Right atrium auricular region (tissue), 2 donors: Measurements from ENCODE around the gene LRMDA. TPM values are rescaled to one million over a fixed set of nuclear protein-coding genes. Genes with fewer than 3 reads are reported as not detected.

Experiments used
- DNase-seq: peaks from one replicate; pipeline ENCODE4 v3.0.0-alpha.2; 2019; ENCODE audit warnings: low spot score
- H3K27ac ChIP-seq, 2 donors: fragments of 200-600 bp; sonication (generic); 1 replicate in 1 of 2; 2 replicates in 1 of 2; pipeline ENCODE4 v1.5.1; 2016 to 2019
- H3K27me3 ChIP-seq, 2 donors: fragments of 200-600 bp; sonication (generic); one replicate each; pipeline versions ENCODE4 v1.5.1 to v1.6.0; 2017 to 2019
- H3K36me3 ChIP-seq: fragments of 200-600 bp; sonication (generic); one replicate; pipeline ENCODE4 v1.5.1; 2016
- H3K4me1 ChIP-seq, 2 donors: fragments of 200-600 bp; sonication (generic); one replicate each; pipeline versions ENCODE4 v1.5.1 to v1.6.0; 2017 to 2019
- H3K4me3 ChIP-seq, 2 donors: fragments of 200-600 bp; sonication (generic); 1 replicate in 1 of 2; 2 replicates in 1 of 2; pipeline ENCODE4 v1.5.1; 2017 to 2019; ENCODE audit warnings: mild to moderate bottlenecking in 1 of 2, moderate library complexity in 1 of 2
- H3K9me3 ChIP-seq, 2 donors: fragments of 200-600 bp; sonication (generic); one replicate each; pipeline ENCODE4 v1.5.1; 2019
- CTCF ChIP-seq, 2 donors: fragments of 200-600 bp; sonication (generic); IDR thresholded peaks; one replicate each; pipeline ENCODE4 v1.5.1; 2019; ENCODE audit warnings: antibody characterized with exemption in 2 of 2
- total RNA-seq, 2 donors: library from RNA; depleted of rRNA; stranded (reverse); fragments of >200 nt; gene quantifications; one replicate each; pipeline ENCODE4 v1.1.0, GENCODE V29; 2016

LRMDA gene
- total RNA-seq, 2 donors from 2014 or later: 6.1 to 19.1 TPM

DNA sequence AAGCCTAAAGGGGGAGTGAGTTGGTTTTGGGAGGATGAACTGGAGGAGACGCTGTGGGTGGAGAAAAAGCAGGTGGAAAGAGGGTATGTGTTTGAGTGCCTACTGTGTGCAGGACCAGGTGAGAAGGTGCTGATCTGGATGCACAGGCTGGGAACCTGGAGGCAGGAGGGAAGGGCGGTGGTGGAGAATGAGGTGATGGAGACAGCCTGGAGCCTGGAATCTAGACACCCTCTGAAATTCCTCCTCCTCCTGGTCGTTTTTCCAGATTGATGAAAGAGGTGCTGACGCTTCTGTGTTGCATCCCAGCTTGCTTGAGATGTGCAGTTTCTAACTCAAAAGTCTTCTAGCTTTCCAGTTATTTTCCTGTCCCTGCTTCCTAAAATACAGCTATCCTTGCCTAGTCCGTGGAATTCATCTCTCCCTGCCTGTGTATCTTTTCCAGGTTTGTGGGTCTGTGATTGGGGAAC lies 67.5 kb downstream of the LRMDA start:
- no peaks in the 10 kb centered on the region for H3K9me3 ChIP-seq
- no peak overlapping the region for H3K27ac ChIP-seq
- no peak overlapping the region for H3K4me3 ChIP-seq
- H3K36me3 ChIP-seq: no peaks in the 10 kb centered on the region
- H3K27me3 ChIP-seq: no peaks in the 10 kb centered on the region
- H3K4me1 ChIP-seq: peaks cover 0 to 9% of the 10 kb centered on the region in 2 donors
- DNase-seq: no peak
- TF ChIP-seq CTCF (IDR thresholded peaks at IDR 0.05): no peak

DNA sequence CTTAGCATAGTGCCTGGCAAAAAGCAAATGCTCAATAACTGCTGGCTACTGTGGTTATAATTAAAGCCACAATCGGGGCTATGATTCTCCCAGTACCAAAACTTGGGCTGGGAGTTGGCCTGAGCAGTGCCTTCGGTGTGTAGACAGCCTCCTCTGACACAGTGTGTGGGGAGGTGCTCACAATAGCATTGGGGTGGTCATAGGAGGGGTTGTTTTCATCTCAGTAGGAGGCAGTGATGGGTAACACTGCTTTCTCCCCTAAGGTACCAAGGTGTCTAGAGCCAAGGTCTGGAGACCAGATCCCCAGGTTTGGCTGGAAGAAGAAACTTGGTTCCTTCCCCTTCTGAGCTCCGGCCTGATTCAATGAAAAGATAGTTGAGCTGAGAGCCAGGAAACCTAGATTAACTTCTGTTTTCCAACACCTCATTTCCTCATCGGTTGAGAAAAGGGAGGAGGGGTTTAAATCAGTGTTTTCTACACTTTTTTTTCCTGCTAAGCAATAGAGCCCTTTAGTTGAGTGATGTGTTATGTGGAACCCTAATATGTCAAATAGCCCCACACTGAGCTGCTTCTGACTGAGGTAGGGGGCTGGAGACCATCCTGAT lies 68.2 kb downstream of the LRMDA start:
- Histone ChIP-seq H3K4me3 (no peak overlapping the region), H3K9me3 (no peaks in the 10 kb centered on the region), H3K36me3 (no peaks in the 10 kb centered on the region), H3K27me3 (no peaks in the 10 kb centered on the region), H3K27ac (no peak overlapping the region), H3K4me1 (peaks cover 0 to 9% of the 10 kb centered on the region in 2 donors)
- TF ChIP-seq CTCF (IDR thresholded peaks at IDR 0.05): no peak
- no peak for DNase-seq

DNA sequence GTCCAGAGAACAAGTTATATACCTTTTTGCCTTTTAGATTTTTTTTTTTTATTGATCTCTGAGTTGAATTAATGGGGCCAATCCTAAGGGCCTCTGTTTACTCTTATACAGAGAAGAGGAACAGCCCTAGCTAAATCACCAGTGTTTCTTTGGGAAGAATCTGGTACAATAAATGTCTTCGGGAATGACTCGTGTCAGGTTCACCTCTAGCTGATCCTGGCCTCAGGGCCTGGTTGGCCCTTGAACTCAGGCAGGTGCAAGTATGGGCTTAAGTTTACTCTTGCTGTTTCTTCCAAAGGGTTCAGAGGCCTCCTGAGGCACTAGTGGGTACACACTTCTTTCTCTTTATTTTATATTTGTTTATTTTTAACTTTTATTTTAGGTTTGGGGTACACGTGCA lies 71.0 kb downstream of the LRMDA start:
- H3K4me3 ChIP-seq: no peak overlapping the region
- DNase-seq: no peak
- no peaks in the 10 kb centered on the region for H3K36me3 ChIP-seq
- H3K27me3 ChIP-seq: no peaks in the 10 kb centered on the region
- H3K27ac ChIP-seq: no peak overlapping the region
- no peak for TF ChIP-seq CTCF (IDR thresholded peaks at IDR 0.05)
- no peaks in the 10 kb centered on the region for H3K9me3 ChIP-seq
- peaks cover 0 to 9% of the 10 kb centered on the region in 2 donors for H3K4me1 ChIP-seq

- Histone ChIP-seq H3K27ac (no peak overlapping the region), H3K4me3 (no peak overlapping the region), H3K36me3 (no peaks in the 10 kb centered on the region), H3K4me1 (peaks cover 0 to 9% of the 10 kb centered on the region in 2 donors), H3K9me3 (no peaks in the 10 kb centered on the region), H3K27me3 (no peaks in the 10 kb centered on the region)
- no peak for TF ChIP-seq CTCF (IDR thresholded peaks at IDR 0.05)
- DNase-seq: no peak
Measured at GRCh38 chr10:75502838-75503237, 71.4 kb downstream of the LRMDA start.

DNA sequence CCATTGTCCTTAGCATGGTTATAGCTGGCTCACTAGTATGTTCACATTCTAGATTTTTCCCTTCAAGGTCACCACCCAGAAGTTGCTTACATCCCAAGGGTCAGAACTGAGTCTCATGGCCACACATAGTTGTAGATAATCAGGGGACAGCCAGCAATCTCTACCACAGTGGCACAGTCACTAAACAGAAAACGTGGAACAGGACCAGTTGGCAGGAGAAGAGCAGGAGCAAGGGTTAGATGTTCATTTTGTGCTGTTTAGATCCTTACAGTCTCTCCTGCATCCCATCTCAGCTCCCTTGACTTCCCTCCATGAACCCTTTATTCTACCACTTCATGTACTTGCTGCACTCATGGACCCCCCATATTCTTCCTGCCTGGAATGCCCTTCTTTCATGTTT lies 73.9 kb downstream of the LRMDA start:
- DNase-seq: no peak
- no peaks in the 10 kb centered on the region for H3K4me1 ChIP-seq
- H3K9me3 ChIP-seq: no peaks in the 10 kb centered on the region
- no peak for TF ChIP-seq CTCF (IDR thresholded peaks at IDR 0.05)
- H3K4me3 ChIP-seq: no peak overlapping the region
- no peak overlapping the region for H3K27ac ChIP-seq
- H3K36me3 ChIP-seq: no peaks in the 10 kb centered on the region
- no peaks in the 10 kb centered on the region for H3K27me3 ChIP-seq
